T-cell (primary cell): ENCODE measurements around the gene KIFC1. TPM values are rescaled to one million over a fixed set of nuclear protein-coding genes. Genes with fewer than 3 reads are reported as not detected.
A peak's percentile ranks its signal among the peaks of the same experiment; 100 is the strongest.
"Not testable (repeated sequence)": the region's sequence is repeated elsewhere in the genome, so short reads cannot be mapped to it uniquely, and the experiment has no call there.

Source experiments
- ATAC-seq, 4 experiments: fragments of 200-7000 bp in 3 of 4; fragments of 150-1000 bp in 1 of 4; cut with Tn5 transposase; replicated peaks in 1 of 4; 1 replicate in 3 of 4; 2 replicates in 1 of 4; pipeline ENCODE4 v1.10.0; 2021; ENCODE audit warnings: moderate library complexity in 3 of 4, mild to moderate bottlenecking in 2 of 4, moderate number of reproducible peaks in 1 of 4
- CTCF ChIA-PET, 2 donors: fragments of 300-600 bp; sonication (Branson Sonifier 250); formaldehyde crosslinking; loops; one replicate each; lab custom pipeline; 2022; ENCODE audit warnings: antibody characterized with exemption in 2 of 2; lab: Charles Lee
- POLR2A ChIA-PET, 2 donors: fragments of 300-600 bp; sonication (Branson Sonifier 250); formaldehyde crosslinking; loops; one replicate each; lab custom pipeline; 2022; ENCODE audit warnings: antibody characterized with exemption in 2 of 2; lab: Charles Lee
- DNase-seq, 35 experiments: peaks; one replicate each; pipeline versions ENCODE4 v3.0.0 to v3.0.0-alpha.2; 2013 to 2023
- H3K27ac ChIP-seq: one replicate; pipeline ENCODE4 v1.5.1; 2013; ENCODE audit warnings: low read length
- H3K27me3 ChIP-seq, 2 experiments: replicated peaks in 1 of 2; 1 replicate in 1 of 2; 2 replicates in 1 of 2; pipeline versions ENCODE4 v1.6.1 to v1.7.0; 2013; ENCODE audit warnings: low read length in 1 of 2, mixed read lengths in 1 of 2; ENCODE audit not compliant: control insufficient read depth in 2 of 2, insufficient read depth in 2 of 2; ENCODE audit errors: extremely low read depth in 1 of 2
- H3K36me3 ChIP-seq, 2 donors: 1 replicate in 1 of 2; 2 replicates in 1 of 2; pipeline versions ENCODE4 v1.6.1 to v1.7.0; 2013; ENCODE audit warnings: low read length in 1 of 2; ENCODE audit not compliant: control insufficient read depth in 2 of 2, insufficient read depth in 1 of 2; ENCODE audit errors: extremely low read depth in 1 of 2
- H3K4me1 ChIP-seq, 2 experiments: 1 replicate in 1 of 2; 2 replicates in 1 of 2; pipeline versions ENCODE4 v1.6.1 to v1.7.0; 2013; ENCODE audit warnings: low read length in 2 of 2, mixed read lengths in 1 of 2; ENCODE audit not compliant: insufficient read depth in 2 of 2, control insufficient read depth in 1 of 2; ENCODE audit errors: extremely low read depth in 1 of 2
- H3K4me3 ChIP-seq, 2 donors: 1 replicate in 1 of 2; 2 replicates in 1 of 2; pipeline versions ENCODE4 v1.5.1 to v1.7.0; 2013; ENCODE audit warnings: mild to moderate bottlenecking in 2 of 2, low read length in 1 of 2, moderate library complexity in 1 of 2; ENCODE audit not compliant: control insufficient read depth in 1 of 2; ENCODE audit errors: extremely low read depth in 1 of 2
- H3K9me3 ChIP-seq: 2 replicates; pipeline ENCODE4 v1.7.0; 2013
- H3K27ac Mint-ChIP-seq, 2 donors: one replicate each; pipeline ENCODE4 v1.8.0; 2020 to 2021; ENCODE audit warnings: mild to moderate bottlenecking in 2 of 2, mixed read lengths in 2 of 2
- H3K27me3 Mint-ChIP-seq, 2 donors: one replicate each; pipeline ENCODE4 v1.8.0; 2021 to 2022; ENCODE audit warnings: mixed read lengths in 2 of 2
- H3K36me3 Mint-ChIP-seq: one replicate; pipeline ENCODE4 v1.8.0; 2021; ENCODE audit warnings: mixed read lengths
- H3K4me1 Mint-ChIP-seq, 3 donors: one replicate each; pipeline ENCODE4 v1.8.0; 2020 to 2022; ENCODE audit warnings: mixed read lengths in 3 of 3, mild to moderate bottlenecking in 1 of 3
- H3K4me3 Mint-ChIP-seq, 3 donors: one replicate each; pipeline ENCODE4 v1.8.0; 2020 to 2022; ENCODE audit warnings: mild to moderate bottlenecking in 3 of 3, mixed read lengths in 3 of 3, moderate library complexity in 3 of 3
- H3K9me3 Mint-ChIP-seq, 3 donors: one replicate each; pipeline ENCODE4 v1.8.0; 2020 to 2022; ENCODE audit warnings: mixed read lengths in 3 of 3
- WGBS: methylation state at CpG from one replicate; pipeline ENCODE4 v1.1.5; 2013; ENCODE audit warnings: missing lambda C conversion rate; ENCODE audit not compliant: insufficient coverage; 5-methylcytosine and 5-hydroxymethylcytosine counted together
- total RNA-seq, 35 experiments: library from RNA in 6 of 35; stranded (reverse) in 6 of 35; fragments of 120-200 nt in 1 of 35; gene quantifications; one replicate each; pipeline versions ENCODE4 v1.2.1 to v1.2.4 and lab custom pipeline; 2013 to 2026

KIFC1 gene, protein sequence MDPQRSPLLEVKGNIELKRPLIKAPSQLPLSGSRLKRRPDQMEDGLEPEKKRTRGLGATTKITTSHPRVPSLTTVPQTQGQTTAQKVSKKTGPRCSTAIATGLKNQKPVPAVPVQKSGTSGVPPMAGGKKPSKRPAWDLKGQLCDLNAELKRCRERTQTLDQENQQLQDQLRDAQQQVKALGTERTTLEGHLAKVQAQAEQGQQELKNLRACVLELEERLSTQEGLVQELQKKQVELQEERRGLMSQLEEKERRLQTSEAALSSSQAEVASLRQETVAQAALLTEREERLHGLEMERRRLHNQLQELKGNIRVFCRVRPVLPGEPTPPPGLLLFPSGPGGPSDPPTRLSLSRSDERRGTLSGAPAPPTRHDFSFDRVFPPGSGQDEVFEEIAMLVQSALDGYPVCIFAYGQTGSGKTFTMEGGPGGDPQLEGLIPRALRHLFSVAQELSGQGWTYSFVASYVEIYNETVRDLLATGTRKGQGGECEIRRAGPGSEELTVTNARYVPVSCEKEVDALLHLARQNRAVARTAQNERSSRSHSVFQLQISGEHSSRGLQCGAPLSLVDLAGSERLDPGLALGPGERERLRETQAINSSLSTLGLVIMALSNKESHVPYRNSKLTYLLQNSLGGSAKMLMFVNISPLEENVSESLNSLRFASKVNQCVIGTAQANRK
- total RNA-seq, result 1 to 10 TPM; 1.1 to 2.9 (median 1.8) TPM
- 0.87 TPM for total RNA-seq (2013)
- 0.25 to 21.0 (median 1.2) reads per million in 29 experiments for total RNA-seq (lab: John Stamatoyannopoulos, UW)

DNA sequence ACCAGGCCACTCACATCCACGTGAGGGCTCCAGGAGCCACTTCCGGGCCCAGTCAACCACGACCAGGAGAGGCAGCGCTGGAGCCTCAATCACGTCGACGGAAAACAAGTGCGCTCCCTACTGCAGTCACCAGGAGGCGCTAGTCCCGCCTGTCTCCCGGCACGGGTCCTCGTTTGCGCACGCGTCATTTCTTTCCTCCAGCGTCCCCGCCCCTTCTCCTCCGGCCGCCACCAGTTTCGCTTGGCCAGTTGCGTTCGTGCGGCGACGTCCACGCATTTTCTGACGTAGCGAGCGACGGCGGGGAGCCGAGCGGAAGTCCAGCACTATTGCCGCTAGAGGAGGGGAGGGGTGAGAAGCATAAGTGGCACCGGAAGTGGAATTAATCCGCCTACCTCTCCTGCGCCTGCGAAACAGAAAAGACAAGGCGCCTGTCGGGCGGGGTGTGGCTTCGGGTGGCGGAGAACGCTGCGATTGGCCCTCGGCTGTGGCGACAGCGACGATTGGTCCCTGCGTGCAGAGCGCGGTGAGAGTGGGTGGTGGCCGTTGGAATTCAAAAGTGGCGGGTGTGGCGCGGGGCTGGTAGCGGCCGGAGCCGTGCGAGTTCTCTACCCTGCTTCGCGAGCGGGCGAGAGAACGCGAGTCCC is at the start of gene KIFC1:
Gene KIFC1 (plus strand): TSS at position 546 of the 644 bp plus-strand sequence. CDS start 163 bp downstream, outside the sequence.
- Histone ChIP-seq H3K27ac (peak within 1 kb of the TSS; percentile 85), H3K36me3 (no peaks in the 10 kb centered on the region), H3K4me3 (peak within 1 kb of the TSS; percentile 78 to 80), H3K27me3 (no peaks in the 10 kb centered on the region), H3K4me1 (peaks cover 15 to 23% of the 10 kb centered on the region in 2 experiments), H3K9me3 (no peaks in the 10 kb centered on the region)
- H3K9me3 Mint-ChIP-seq, result no peaks in the 10 kb centered on the region
- ATAC-seq (peak; percentile 90 to 93 (median 92)), DNase-seq (peak; percentile 97 to 100 (median 99))
- H3K4me1 Mint-ChIP-seq, result peaks cover 21 to 36% (median 24%) of the 10 kb centered on the region in 3 donors
- peak within 1 kb of the TSS; percentile 97 to 99 for H3K27ac Mint-ChIP-seq
- under 1% methylated on average over 59 of the region's 67 CpGs for WGBS
- H3K27me3 Mint-ChIP-seq, result no peaks in the 10 kb centered on the region
- ChIA-PET CTCF (interaction anchor here (0.6 to 1.6 kb wide), 11 partner anchors 18 to 179 kb away, joined by 3 to 11 read pairs (median 3); partner anchors contain the start of genes CUTA (in 1 of the 2), PHF1 (in 1 of the 2), SYNGAP1 (in 1 of the 2) and ZBTB22 (in 1 of the 2)), POLR2A (interaction anchor here in 1 of 2 donors (0.6 kb wide), 1 partner anchor 35 kb away, joined by 3 read pairs; no protein-coding TSS in a partner anchor)
- peak within 1 kb of the TSS; percentile 74 to 85 (median 78) for H3K4me3 Mint-ChIP-seq
- no peaks in the 10 kb centered on the region for H3K36me3 Mint-ChIP-seq

DNA sequence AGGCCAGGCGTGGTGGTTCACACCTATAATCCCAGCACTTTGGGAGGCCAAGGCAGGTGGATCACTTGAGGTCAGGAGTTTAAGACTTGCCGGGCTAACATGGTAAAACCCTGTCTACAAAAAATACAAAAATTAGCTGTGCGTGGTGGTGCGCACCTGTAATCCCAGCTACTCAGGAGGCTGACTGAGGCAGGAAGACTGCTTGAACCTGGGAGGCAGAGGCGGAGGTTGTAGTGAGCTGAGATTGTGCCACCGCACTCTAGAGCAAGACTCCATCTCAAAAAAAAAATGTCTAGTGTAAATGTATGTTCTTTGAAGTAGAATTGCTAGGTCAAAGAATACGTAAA is 48.0 kb upstream of the KIFC1 start:
- DNase-seq, result peak in 4 of 35 experiments; percentile 26 to 60 (median 51)
- H3K9me3 ChIP-seq, H3K36me3 ChIP-seq, H3K9me3 Mint-ChIP-seq, H3K4me3 ChIP-seq, H3K36me3 Mint-ChIP-seq, ATAC-seq, H3K27me3 ChIP-seq, H3K27me3 Mint-ChIP-seq: not testable (repeated sequence)
- Histone ChIP-seq H3K27ac (peak overlapping the region; percentile 94), H3K4me1 (peaks cover 24 to 48% of the 10 kb centered on the region in 2 experiments)
- CTCF ChIA-PET, result interaction anchor here (0.6 to 3.0 kb wide), 13 partner anchors 25 to 896 kb away, joined by 3 to 40 read pairs (median 4); partner anchors contain the start of genes RGL2 (in 1 of the 2), RPS18 (in 1 of the 2), VPS52 (in 1 of the 2) and ZBTB22 (in 1 of the 2)
- Mint-ChIP-seq H3K27ac (peak overlapping the region; percentile 94), H3K4me3 (peak overlapping the region; percentile 71 to 84 (median 73)), H3K4me1 (peaks cover 36 to 63% (median 53%) of the 10 kb centered on the region in 3 donors)
- POLR2A ChIA-PET, result interaction anchor here (0.6 to 1.2 kb wide), 10 partner anchors 20 to 236 kb away, joined by 3 to 6 read pairs (median 4); partner anchors contain the start of genes BAK1 (in 1 of the 2), RGL2 (in 1 of the 2) and ZBTB22 (in 1 of the 2)
- WGBS, result 7% methylated on average over 2 of the region's 7 CpGs

DNA sequence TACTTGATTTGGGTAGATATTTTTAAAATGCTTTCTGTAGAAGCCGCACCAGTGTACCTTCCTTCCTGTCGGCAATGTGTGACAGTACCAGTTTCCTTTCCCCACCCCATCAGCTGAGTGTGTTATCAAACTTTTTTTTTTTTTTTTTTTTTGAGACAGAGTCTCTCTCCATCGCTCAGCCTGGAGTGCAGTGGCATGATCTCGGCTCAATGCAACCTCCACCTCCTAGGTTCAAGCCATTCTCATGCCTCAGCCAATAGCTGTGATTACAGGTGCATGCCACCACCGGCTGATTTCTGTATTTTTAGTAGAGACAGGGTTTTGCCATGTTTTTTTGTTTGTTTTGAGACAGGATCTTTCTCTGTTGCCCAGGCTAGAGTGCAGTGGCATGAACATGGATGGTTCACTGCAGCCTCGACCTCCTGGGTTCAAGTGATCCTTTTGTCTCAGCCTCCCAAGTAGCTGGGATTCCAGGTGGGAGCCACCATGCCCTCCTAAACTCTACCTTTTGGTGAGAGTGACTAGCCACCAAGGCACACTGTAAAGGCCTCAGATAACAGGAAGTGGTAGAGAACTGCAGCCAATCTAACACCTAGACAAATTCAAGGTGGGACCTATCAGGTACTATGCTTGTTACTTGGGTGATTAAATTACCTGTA is 47.5 kb upstream of the KIFC1 start:
- Histone ChIP-seq H3K27me3 (no peaks in the 10 kb centered on the region), H3K27ac (peak overlapping the region; percentile 94), H3K4me1 (peaks cover 24 to 48% of the 10 kb centered on the region in 2 experiments), H3K4me3 (peak overlapping the region; percentile 39 to 51), H3K9me3 (no peaks in the 10 kb centered on the region), H3K36me3 (no peaks in the 10 kb centered on the region)
- Mint-ChIP-seq H3K36me3 (no peaks in the 10 kb centered on the region), H3K4me3 (peak overlapping the region; percentile 71 to 84 (median 73)), H3K27ac (peak overlapping the region; percentile 94), H3K4me1 (peaks cover 36 to 63% (median 52%) of the 10 kb centered on the region in 3 donors), H3K9me3 (no peaks in the 10 kb centered on the region), H3K27me3 (no peaks in the 10 kb centered on the region)
- 0% methylated on average over 1 of the region's 6 CpGs for WGBS
- peak; percentile 31 to 91 (median 69) for DNase-seq
- ChIA-PET CTCF (interaction anchor here (0.6 to 3.0 kb wide), 18 partner anchors 25 to 1727 kb away, joined by 3 to 40 read pairs (median 4); partner anchors contain the start of genes B3GALT4 (in 1 of the 2), ITPR3 (in 1 of the 2), RGL2 (in 1 of the 2) and RPS18 (in 1 of the 2)), POLR2A (interaction anchor here (0.6 to 1.8 kb wide), 12 partner anchors 21 to 236 kb away, joined by 3 to 6 read pairs (median 4); partner anchors contain the start of genes BAK1 (in 1 of the 2), RGL2 (in 1 of the 2) and ZBTB22 (in 1 of the 2))
- ATAC-seq, result peak; percentile 69 to 77 (median 73)

DNA sequence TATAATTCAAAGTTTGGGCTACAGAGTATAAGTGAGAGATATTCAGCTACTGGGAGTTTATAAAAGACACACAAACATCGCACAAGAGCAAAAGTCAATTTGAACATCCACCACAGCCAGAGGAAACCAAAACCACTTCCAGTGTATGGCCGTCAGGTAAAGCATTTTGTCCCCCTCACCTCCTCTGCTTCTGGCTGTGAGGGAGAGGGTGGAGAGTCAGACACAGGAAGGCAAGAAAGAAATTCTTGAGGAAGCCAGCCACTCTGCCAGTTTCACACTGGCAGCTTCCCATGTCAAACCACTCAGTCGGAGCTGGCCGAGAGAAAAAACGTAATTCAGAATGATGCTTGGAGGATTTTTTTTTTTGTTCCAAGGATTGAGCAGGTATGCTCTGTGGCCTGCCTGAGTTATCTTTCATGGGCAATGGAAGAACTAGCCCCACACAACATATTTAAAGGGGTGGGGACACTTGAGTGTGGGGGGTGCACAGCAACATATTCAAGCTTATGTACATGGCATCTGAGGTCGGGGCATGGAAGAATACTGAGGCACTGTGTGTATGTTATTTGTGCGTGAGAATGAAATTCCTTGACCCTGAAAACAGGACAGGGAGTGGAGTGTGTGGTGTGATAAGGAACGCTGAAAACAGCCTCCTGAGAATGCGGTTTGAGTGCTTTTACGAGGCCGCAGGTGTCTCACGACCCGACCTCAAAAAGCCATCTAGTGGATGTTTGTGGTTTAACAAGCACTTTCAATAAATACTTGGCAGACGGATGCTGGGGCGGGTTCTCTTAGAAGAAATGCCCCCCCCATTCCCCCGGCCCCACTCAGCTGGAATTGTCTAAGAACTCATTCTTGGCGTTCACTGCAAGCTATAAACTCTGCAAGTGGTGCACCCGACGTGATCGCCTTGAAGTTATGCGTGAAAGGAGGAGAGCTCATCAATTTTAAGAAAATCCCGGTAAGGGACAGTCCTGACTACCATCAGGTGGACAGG is 46.6 kb upstream of the KIFC1 start:
- Histone ChIP-seq H3K36me3 (no peaks in the 10 kb centered on the region), H3K27ac (peak overlapping the region; percentile 94), H3K4me3 (peak overlapping the region; percentile 39 to 54), H3K27me3 (no peaks in the 10 kb centered on the region), H3K4me1 (peaks cover 24 to 48% of the 10 kb centered on the region in 2 experiments), H3K9me3 (no peaks in the 10 kb centered on the region)
- Mint-ChIP-seq H3K27me3 (no peaks in the 10 kb centered on the region), H3K36me3 (no peaks in the 10 kb centered on the region), H3K4me1 (peaks cover 36 to 54% (median 47%) of the 10 kb centered on the region in 3 donors), H3K4me3 (peak overlapping the region; percentile 73 to 84 (median 76)), H3K27ac (peak overlapping the region; percentile 92 to 94), H3K9me3 (no peaks in the 10 kb centered on the region)
- ChIA-PET CTCF (interaction anchor here (0.6 to 3.0 kb wide), 23 partner anchors 12 to 1728 kb away, joined by 3 to 40 read pairs (median 4); partner anchors contain the start of genes WDR46 (in 2 of the 2), B3GALT4 (in 1 of the 2), ITPR3 (in 1 of the 2) and RGL2 (in 1 of the 2)), POLR2A (interaction anchor here (0.5 to 1.8 kb wide), 10 partner anchors 27 to 976 kb away, joined by 3 to 6 read pairs (median 4); partner anchors contain the start of genes RGL2 (in 1 of the 2) and ZBTB22 (in 1 of the 2))
- 4% methylated on average over 9 of the region's 22 CpGs for WGBS
- ATAC-seq, result peak; percentile 64 to 74 (median 72)
- peak; percentile 47 to 90 (median 70) for DNase-seq
